ENCODE results near the gene CRHR1. TPM values are rescaled to one million over a fixed set of nuclear protein-coding genes. Genes with fewer than 3 reads are reported as not detected.
"Not testable (repeated sequence)": the region's sequence is repeated elsewhere in the genome, so short reads cannot be mapped to it uniquely, and the experiment has no call there.

Gene CRHR1
- total RNA-seq, 1 donor from 2014 or later, result not detected

- DNase-seq (ENCODE audit: extremely low read depth, low read depth, low spot score), result no peak
Observed at GRCh38 chr17:45857977-45858708, 74.0 kb downstream of the CRHR1 start.

DNA sequence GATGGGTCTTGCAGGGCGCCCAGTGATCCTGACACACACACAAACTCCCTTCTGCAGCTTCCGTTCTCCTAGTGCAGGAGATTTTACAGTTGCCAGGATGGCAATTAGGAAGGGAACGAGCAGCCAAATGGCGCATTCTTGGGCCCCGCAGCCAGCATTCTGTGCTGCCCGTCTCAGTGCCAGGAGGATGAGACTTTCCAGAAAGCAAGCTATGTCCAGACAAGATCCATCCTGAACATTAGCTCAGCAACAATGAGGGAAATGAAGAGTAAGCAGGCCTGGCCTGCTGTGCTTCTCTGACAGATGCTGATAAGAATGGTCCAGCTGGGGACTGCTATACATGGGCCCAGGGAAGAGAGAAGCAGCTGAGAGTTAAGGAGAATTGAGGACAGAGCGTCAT is 77.0 kb downstream of the CRHR1 start:
- no peak for DNase-seq (ENCODE audit: extremely low read depth, low read depth, low spot score)

GRCh38 chr17:45862127-45862526 is 78.0 kb downstream of the CRHR1 start:
- not testable (repeated sequence) for DNase-seq (ENCODE audit: extremely low read depth, low read depth, low spot score)

DNA sequence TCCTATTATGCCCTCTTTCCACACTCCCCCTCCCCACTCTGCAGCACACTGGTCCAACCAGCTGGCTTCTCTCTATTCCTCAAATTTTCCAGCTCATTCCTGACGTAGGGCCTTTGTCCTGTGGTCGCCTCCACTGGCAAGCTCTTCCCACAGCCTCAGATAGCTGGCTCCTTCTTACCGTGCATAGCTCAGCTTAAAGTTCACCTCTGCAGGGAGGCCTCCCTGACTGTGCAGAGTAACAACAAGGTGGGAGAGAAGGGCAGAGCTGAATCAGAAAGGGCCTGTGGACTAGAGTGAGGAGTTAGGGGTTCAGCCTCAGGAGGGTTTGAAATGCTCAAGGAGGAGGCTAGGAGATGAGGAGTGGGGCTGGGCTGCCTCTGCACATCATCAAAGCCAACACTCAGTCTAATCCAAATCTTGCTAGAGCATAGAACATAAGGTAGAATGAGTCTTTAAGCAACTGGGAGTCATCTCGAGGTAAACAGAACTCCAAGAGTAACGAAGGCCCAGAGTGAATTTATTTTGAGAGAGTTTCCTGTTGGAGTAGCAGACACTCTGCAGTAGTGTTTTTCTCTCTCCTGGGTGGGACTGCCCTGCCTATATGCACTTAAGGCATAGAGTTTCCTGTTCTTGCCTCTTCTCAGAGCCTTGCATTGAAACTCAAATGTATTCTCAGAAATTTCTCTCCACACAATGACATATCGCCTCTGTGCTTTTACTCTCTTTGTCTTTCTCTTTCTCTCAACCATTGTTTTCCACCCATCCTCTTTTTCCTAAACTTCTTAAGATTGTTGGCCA is 79.9 kb downstream of the CRHR1 start:
- no peak for DNase-seq (ENCODE audit: extremely low read depth, low read depth, low spot score)

DNA sequence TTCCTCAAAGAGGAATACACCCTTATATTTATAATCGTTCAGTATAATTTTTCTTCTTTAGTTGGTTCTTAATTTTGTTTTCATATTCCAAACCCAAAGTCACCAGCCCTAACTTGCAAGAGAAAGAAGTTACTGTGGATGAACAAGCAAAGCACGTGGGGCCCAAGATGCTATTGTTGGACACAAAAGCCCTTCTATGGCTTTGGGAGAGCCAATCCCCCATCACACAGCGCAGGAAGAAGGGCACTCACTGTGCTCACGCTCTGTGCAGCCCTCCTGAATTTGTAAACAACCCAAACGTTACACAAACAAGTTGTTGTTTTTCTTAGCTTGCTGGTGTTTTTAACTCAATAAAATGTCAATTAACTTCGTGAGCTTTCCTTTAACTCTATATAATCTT is 83.1 kb downstream of the CRHR1 start:
- no peak for DNase-seq (ENCODE audit: extremely low read depth, low read depth, low spot score)

- DNase-seq (ENCODE audit: extremely low read depth, low read depth, low spot score), result no peak
Observed at GRCh38 chr17:45867702-45868101, 83.6 kb downstream of the CRHR1 start.

DNA sequence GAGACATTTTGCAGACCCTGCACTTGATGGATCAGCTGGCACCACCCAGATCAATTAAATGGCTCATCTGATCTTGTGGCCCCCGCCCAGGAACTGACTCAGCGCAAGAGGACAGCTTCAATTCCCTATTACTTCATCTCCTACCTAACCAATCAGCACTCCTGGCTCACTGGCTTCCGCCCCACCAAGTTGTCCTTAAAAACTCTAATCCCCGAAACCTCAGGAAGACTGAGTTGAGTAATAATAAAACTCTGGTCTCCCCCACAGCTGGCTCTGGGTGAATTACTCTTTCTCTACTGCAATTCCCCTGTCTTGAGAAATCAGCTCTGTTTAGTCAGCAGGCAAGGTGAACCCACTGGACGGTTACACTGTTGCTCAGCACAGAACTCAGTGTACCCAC is 84.2 kb downstream of the CRHR1 start:
- no peak for DNase-seq (ENCODE audit: extremely low read depth, low read depth, low spot score)

GRCh38 chr17:45869676-45870341 is 85.7 kb downstream of the CRHR1 start:
- DNase-seq (ENCODE audit: extremely low read depth, low read depth, low spot score), result no peak

DNA sequence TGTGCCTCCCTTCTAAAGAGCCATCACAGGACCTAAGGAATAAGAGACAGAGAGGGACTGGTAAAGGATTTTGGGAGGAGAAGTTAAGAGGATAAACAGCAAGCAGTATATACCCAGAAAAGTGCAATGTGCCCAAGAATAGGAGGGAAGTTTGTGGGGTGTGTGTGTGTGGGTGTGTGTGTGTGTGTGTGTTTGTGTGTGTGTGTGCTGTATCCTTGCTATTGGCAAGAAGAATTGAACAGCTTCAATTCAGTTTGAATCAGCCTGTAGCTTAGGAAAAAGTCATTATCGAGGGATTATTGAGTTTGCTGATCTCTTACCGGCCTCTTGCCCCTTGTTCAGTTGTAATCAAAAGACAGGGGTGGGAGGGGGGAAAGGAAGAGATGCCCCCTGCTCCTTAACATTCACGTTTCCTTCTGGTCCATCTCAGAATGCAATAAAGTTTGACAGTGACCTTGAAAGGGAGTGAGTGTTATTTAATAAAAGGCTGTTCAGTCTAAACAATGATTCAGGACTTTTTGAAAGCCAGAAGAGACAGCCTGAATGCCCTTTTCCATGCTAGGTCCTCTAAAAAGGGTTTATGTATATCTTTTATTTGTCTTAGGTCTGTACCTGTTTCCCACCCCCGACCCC is 86.3 kb downstream of the CRHR1 start:
- no peak for DNase-seq (ENCODE audit: extremely low read depth, low read depth, low spot score)

DNA sequence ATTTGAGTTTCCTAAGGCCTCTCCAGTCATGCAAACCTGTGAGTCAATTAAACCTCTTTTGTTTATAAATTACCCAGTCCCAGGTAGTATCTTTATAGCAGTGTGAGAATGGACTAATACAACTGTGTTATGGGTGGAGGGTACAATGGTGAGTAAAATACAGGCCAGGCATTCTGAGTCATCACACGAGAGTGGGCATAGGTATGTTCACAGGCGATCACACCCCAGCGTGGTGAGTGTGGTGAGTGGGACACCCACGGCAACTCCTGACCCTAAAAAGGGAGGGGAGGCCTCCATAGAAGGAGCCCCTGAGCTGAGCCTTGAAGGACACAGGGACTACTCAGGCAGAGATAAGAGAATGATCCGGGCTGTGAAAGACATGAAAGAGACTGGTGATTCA is 87.6 kb downstream of the CRHR1 start:
- no peak for DNase-seq (ENCODE audit: extremely low read depth, low read depth, low spot score)

GRCh38 chr17:45873728-45874127 is 89.6 kb downstream of the CRHR1 start:
- no peak for DNase-seq (ENCODE audit: extremely low read depth, low read depth, low spot score)

GRCh38 chr17:45874151-45874550 is 90.0 kb downstream of the CRHR1 start:
- DNase-seq (ENCODE audit: extremely low read depth, low read depth, low spot score), result no peak

DNA sequence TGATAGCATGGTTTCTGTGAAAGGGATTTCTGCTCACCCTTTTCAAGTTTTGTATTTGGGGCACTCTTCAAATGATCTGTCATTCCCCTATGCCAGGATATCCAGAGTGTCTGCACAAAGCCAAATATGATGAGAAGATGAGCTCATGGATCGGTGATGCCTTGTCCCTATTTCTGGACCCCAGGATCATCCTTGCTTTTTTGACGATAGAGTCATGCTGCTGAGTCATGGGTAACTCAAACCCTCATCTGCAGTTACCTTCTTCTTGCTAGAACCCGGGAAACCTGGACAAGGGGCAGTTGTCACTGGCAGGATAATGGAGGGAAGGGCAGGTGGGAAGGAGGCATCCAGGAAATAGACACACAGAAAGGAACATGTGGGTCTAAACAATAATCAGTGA is 92.4 kb downstream of the CRHR1 start:
- no peak for DNase-seq (ENCODE audit: extremely low read depth, low read depth, low spot score)

GRCh38 chr17:45877467-45877866 is 93.3 kb downstream of the CRHR1 start:
- DNase-seq (ENCODE audit: extremely low read depth, low read depth, low spot score), result no peak

GRCh38 chr17:45883063-45883462 is 98.9 kb downstream of the CRHR1 start:
- no peak for DNase-seq (ENCODE audit: extremely low read depth, low read depth, low spot score)

Other genes with a start within 250 kb of the CRHR1 start
- gene SPPL2C, start 60.6 kb downstream of the CRHR1 start, total RNA-seq, result not detected in 2 replicates
- 0.05 and 0.12 TPM in 2 replicates for gene MAPT, start 110.2 kb downstream of the CRHR1 start, total RNA-seq
- gene STH, start 214.9 kb downstream of the CRHR1 start, total RNA-seq, result not detected in 2 replicates

Measured in glomerular endothelial cell (primary cell).